Gastrocnemius medialis (tissue), 4 donors: ENCODE measurements around the gene TANGO6.

Experiments
- CTCF ChIP-seq, 5 experiments: fragments of 450-650 bp in 3 of 5; fragments of 200-600 bp in 2 of 5; sonication (generic) in 2 of 5; IDR thresholded peaks in 4 of 5; conservative IDR thresholded peaks in 1 of 5; 1 replicate in 4 of 5; 2 replicates in 1 of 5; pipeline ENCODE4 v1.5.1; 2016 to 2019; ENCODE audit warnings: antibody characterized with exemption in 5 of 5, mild to moderate bottlenecking in 3 of 5, moderate library complexity in 3 of 5
- POLR2A ChIP-seq, 2 donors: fragments of 450-650 bp; IDR thresholded peaks; one replicate each; pipeline ENCODE4 v1.6.1; 2017; ENCODE audit warnings: antibody characterized with exemption in 2 of 2, mild to moderate bottlenecking in 2 of 2, moderate library complexity in 2 of 2

GRCh38 chr16:69049603-69050375 lies 206.5 kb downstream of the TANGO6 start:
- TF ChIP-seq CTCF (IDR thresholded peaks at IDR 0.05 in 4 of 5, conservative IDR thresholded peaks at IDR 0.05 in 1 of 5) (no peak), POLR2A (IDR thresholded peaks at IDR 0.05) (no peak)
